ENCODE measurements around the gene DROSHA.
"Not testable (repeated sequence)": the region's sequence is repeated elsewhere in the genome, so short reads cannot be mapped to it uniquely, and the experiment has no call there.

The DROSHA gene

DNA sequence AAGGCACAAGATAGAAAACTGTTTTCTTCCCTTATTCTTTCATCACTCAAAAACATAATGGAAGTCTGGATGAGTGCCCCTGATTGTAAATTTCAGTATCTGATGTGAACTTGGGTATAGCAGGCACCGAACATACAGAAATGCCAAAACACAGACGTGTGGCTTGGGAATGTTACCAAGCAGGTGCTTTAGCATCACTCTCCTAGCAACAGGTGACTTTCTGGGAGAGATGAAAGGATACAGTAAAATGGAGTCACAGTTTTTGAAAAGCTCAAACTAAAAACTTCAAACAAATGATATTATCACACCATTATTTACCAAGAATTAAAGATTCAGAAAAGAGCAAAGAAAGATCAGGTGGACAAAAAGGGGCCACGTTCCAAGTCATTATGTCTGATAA lies 130.2 kb downstream of the DROSHA start:
- Histone ChIP-seq H3K9me3 (ENCODE audit: control insufficient read depth in 2 of 2, low read length in 2 of 2) (no peaks in the 10 kb centered on the region), H3K36me3 (ENCODE audit: control insufficient read depth in 2 of 2, insufficient read depth in 2 of 2, low read length in 2 of 2) (peaks cover 19 to 20% of the 10 kb centered on the region in 2 donors), H3K4me1 (ENCODE audit: control insufficient read depth, insufficient read depth, low read length) (no peaks in the 10 kb centered on the region), H3K27me3 (ENCODE audit: control insufficient read depth in 1 of 2, insufficient read depth in 2 of 2, low read length in 2 of 2) (no peaks in the 10 kb centered on the region), H3K27ac (ENCODE audit: low read length) (no peak overlapping the region), H3K4me3 (ENCODE audit: low read length in 2 of 2) (no peak overlapping the region), H3K9ac (ENCODE audit: low read length in 2 of 2) (no peak overlapping the region)

- no peaks in the 10 kb centered on the region for H3K4me1 ChIP-seq (ENCODE audit: control insufficient read depth, insufficient read depth, low read length)
- H3K9me3 ChIP-seq (ENCODE audit: control insufficient read depth in 2 of 2, low read length in 2 of 2): no peaks in the 10 kb centered on the region
- peaks cover 7 to 10% of the 10 kb centered on the region in 2 donors for H3K36me3 ChIP-seq (ENCODE audit: control insufficient read depth in 2 of 2, insufficient read depth in 2 of 2, low read length in 2 of 2)
- H3K27ac ChIP-seq (ENCODE audit: low read length): no peak overlapping the region
- H3K4me3 ChIP-seq (ENCODE audit: low read length in 2 of 2): no peak overlapping the region
- H3K27me3 ChIP-seq (ENCODE audit: control insufficient read depth in 1 of 2, insufficient read depth in 2 of 2, low read length in 2 of 2): no peaks in the 10 kb centered on the region
- H3K9ac ChIP-seq (ENCODE audit: low read length in 2 of 2): no peak overlapping the region
Observed at GRCh38 chr5:31397926-31398557, 133.9 kb downstream of the DROSHA start.

DNA sequence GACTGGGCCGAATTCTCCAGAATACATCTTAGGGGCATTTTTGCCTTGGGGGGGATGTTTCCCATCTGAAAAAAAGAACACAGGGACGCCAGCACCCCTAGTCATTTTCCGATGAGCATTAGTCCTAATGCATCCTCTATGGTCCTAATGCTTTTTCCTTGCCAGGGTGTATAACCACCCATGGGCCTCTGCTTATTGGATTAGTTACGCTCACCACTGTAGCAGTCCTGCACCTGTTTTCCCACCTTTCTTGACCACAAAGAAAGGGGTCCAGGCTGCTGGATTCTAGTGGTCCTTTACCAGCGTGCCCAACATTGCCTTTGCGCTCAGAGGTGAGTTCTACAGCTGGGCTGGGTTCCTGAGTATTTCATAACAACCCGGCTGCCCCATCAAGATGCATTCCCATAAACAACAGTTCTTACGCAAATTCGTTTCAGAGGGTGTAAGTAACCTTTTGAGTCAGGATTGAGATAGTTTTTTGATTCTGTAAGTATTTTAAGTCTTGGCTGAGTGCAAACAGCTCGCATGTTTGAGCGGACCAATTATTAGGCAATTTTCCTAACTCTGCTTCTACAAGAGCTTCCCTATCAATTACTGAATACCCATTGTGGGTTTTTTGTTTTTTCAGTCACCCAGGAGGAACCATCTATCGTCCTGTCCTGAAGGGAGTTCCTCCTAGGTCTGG lies 135.1 kb downstream of the DROSHA start:
- H3K9me3 ChIP-seq (ENCODE audit: control insufficient read depth in 2 of 2, low read length in 2 of 2): no peaks in the 10 kb centered on the region
- H3K4me3 ChIP-seq (ENCODE audit: low read length in 2 of 2): no peak overlapping the region
- no peaks in the 10 kb centered on the region for H3K27me3 ChIP-seq (ENCODE audit: control insufficient read depth in 1 of 2, insufficient read depth in 2 of 2, low read length in 2 of 2)
- no peak overlapping the region for H3K27ac ChIP-seq (ENCODE audit: low read length)
- H3K36me3 ChIP-seq (ENCODE audit: control insufficient read depth in 2 of 2, insufficient read depth in 2 of 2, low read length in 2 of 2): peaks cover 2 to 7% of the 10 kb centered on the region in 2 donors
- H3K4me1 ChIP-seq (ENCODE audit: control insufficient read depth, insufficient read depth, low read length): no peaks in the 10 kb centered on the region
- H3K9ac ChIP-seq (ENCODE audit: low read length in 2 of 2): no peak overlapping the region

DNA sequence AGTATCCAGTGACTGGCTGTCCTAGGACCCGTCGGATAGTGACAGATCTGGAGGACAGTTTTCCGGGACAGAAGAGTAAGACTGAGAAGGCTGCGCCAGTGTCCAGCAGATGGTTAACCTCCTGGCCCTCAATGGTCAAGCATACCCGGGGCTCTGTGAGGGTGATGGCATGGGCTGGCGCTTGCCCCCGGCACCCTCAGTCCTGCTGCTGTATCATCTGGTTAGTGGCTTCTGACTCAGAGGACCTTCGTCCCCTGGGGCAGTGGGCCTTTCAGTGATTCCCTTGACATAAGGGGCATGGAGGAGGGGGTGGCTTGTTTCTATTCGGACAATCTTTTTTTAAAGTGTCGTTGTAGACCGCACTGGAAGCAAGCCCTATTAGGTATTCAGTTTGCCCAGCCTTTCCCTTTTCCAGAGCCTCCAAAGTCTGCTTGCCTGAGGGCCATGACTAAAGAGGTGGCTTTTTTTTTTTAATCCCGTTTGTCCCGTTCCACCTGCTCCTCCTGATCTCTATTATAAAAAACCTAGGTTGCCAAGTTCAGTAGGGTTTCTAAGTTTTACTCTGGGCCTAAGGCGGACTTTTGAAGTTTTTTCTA lies 136.3 kb downstream of the DROSHA start:
- H3K27me3 ChIP-seq (ENCODE audit: control insufficient read depth in 1 of 2, insufficient read depth in 2 of 2, low read length in 2 of 2); H3K36me3 ChIP-seq (ENCODE audit: control insufficient read depth in 2 of 2, insufficient read depth in 2 of 2, low read length in 2 of 2); H3K4me3 ChIP-seq (ENCODE audit: low read length in 2 of 2); H3K9ac ChIP-seq (ENCODE audit: low read length in 2 of 2); H3K4me1 ChIP-seq (ENCODE audit: control insufficient read depth, insufficient read depth, low read length); H3K9me3 ChIP-seq (ENCODE audit: control insufficient read depth in 2 of 2, low read length in 2 of 2); H3K27ac ChIP-seq (ENCODE audit: low read length): not testable (repeated sequence)

DNA sequence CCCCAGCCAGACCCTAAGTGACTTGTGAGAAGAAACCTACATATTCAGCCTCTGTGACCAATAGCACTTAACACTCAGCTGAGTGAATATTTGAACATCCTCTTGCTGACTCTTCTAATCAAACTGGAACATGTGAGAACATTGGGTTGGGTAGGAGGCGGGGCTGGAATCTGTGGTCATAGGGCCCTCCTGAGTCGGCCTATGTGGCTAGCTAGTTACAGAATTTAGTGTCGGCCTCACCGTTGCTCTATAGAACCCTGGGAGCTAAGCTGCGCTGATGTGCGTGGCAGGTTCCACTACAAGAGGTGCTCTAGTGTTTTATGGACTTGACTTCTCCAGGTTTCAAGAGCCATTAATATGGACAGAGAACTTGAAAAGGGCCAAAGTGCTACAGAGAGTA lies 138.8 kb downstream of the DROSHA start:
- Histone ChIP-seq H3K9me3 (ENCODE audit: control insufficient read depth in 2 of 2, low read length in 2 of 2) (peaks cover 2 to 7% of the 10 kb centered on the region in 2 donors), H3K4me1 (ENCODE audit: control insufficient read depth, insufficient read depth, low read length) (no peaks in the 10 kb centered on the region), H3K4me3 (ENCODE audit: low read length in 2 of 2) (no peak overlapping the region), H3K27ac (ENCODE audit: low read length) (no peak overlapping the region), H3K36me3 (ENCODE audit: control insufficient read depth in 2 of 2, insufficient read depth in 2 of 2, low read length in 2 of 2) (no peaks in the 10 kb centered on the region), H3K9ac (ENCODE audit: low read length in 2 of 2) (no peak overlapping the region), H3K27me3 (ENCODE audit: control insufficient read depth in 1 of 2, insufficient read depth in 2 of 2, low read length in 2 of 2) (no peaks in the 10 kb centered on the region)

- Histone ChIP-seq H3K9me3 (ENCODE audit: control insufficient read depth in 2 of 2, low read length in 2 of 2) (peaks cover 2 to 7% of the 10 kb centered on the region in 2 donors), H3K27me3 (ENCODE audit: control insufficient read depth in 1 of 2, insufficient read depth in 2 of 2, low read length in 2 of 2) (no peaks in the 10 kb centered on the region), H3K4me1 (ENCODE audit: control insufficient read depth, insufficient read depth, low read length) (no peaks in the 10 kb centered on the region), H3K27ac (ENCODE audit: low read length) (no peak overlapping the region), H3K36me3 (ENCODE audit: control insufficient read depth in 2 of 2, insufficient read depth in 2 of 2, low read length in 2 of 2) (no peaks in the 10 kb centered on the region), H3K9ac (ENCODE audit: low read length in 2 of 2) (no peak overlapping the region), H3K4me3 (ENCODE audit: low read length in 2 of 2) (no peak overlapping the region)
Observed at GRCh38 chr5:31392061-31392460, 139.8 kb downstream of the DROSHA start.

GRCh38 chr5:31390256-31390655 lies 141.6 kb downstream of the DROSHA start:
- no peaks in the 10 kb centered on the region for H3K4me1 ChIP-seq (ENCODE audit: control insufficient read depth, insufficient read depth, low read length)
- H3K27me3 ChIP-seq (ENCODE audit: control insufficient read depth in 1 of 2, insufficient read depth in 2 of 2, low read length in 2 of 2): no peaks in the 10 kb centered on the region
- H3K9me3 ChIP-seq (ENCODE audit: control insufficient read depth in 2 of 2, low read length in 2 of 2): peaks cover 2 to 7% of the 10 kb centered on the region in 2 donors
- H3K36me3 ChIP-seq (ENCODE audit: control insufficient read depth in 2 of 2, insufficient read depth in 2 of 2, low read length in 2 of 2): no peaks in the 10 kb centered on the region
- H3K27ac ChIP-seq (ENCODE audit: low read length): no peak overlapping the region
- H3K4me3 ChIP-seq (ENCODE audit: low read length in 2 of 2): no peak overlapping the region
- no peak overlapping the region for H3K9ac ChIP-seq (ENCODE audit: low read length in 2 of 2)

GRCh38 chr5:31385774-31386537 lies 145.9 kb downstream of the DROSHA start:
- no peaks in the 10 kb centered on the region for H3K4me1 ChIP-seq (ENCODE audit: control insufficient read depth, insufficient read depth, low read length)
- H3K27me3 ChIP-seq (ENCODE audit: control insufficient read depth in 1 of 2, insufficient read depth in 2 of 2, low read length in 2 of 2): peaks cover 0 to 2% of the 10 kb centered on the region in 2 donors
- H3K9ac ChIP-seq (ENCODE audit: low read length in 2 of 2): no peak overlapping the region
- peaks cover 2 to 7% of the 10 kb centered on the region in 2 donors for H3K9me3 ChIP-seq (ENCODE audit: control insufficient read depth in 2 of 2, low read length in 2 of 2)
- no peak overlapping the region for H3K4me3 ChIP-seq (ENCODE audit: low read length in 2 of 2)
- H3K36me3 ChIP-seq (ENCODE audit: control insufficient read depth in 2 of 2, insufficient read depth in 2 of 2, low read length in 2 of 2): no peaks in the 10 kb centered on the region
- no peak overlapping the region for H3K27ac ChIP-seq (ENCODE audit: low read length)

GRCh38 chr5:31383734-31384133 lies 148.2 kb downstream of the DROSHA start:
- no peak overlapping the region for H3K4me3 ChIP-seq (ENCODE audit: low read length in 2 of 2)
- no peaks in the 10 kb centered on the region for H3K4me1 ChIP-seq (ENCODE audit: control insufficient read depth, insufficient read depth, low read length)
- H3K27me3 ChIP-seq (ENCODE audit: control insufficient read depth in 1 of 2, insufficient read depth in 2 of 2, low read length in 2 of 2): peaks cover 0 to 2% of the 10 kb centered on the region in 2 donors
- no peak overlapping the region for H3K9ac ChIP-seq (ENCODE audit: low read length in 2 of 2)
- peaks cover 0 to 6% of the 10 kb centered on the region in 2 donors for H3K9me3 ChIP-seq (ENCODE audit: control insufficient read depth in 2 of 2, low read length in 2 of 2)
- H3K27ac ChIP-seq (ENCODE audit: low read length): no peak overlapping the region
- no peaks in the 10 kb centered on the region for H3K36me3 ChIP-seq (ENCODE audit: control insufficient read depth in 2 of 2, insufficient read depth in 2 of 2, low read length in 2 of 2)

DNA sequence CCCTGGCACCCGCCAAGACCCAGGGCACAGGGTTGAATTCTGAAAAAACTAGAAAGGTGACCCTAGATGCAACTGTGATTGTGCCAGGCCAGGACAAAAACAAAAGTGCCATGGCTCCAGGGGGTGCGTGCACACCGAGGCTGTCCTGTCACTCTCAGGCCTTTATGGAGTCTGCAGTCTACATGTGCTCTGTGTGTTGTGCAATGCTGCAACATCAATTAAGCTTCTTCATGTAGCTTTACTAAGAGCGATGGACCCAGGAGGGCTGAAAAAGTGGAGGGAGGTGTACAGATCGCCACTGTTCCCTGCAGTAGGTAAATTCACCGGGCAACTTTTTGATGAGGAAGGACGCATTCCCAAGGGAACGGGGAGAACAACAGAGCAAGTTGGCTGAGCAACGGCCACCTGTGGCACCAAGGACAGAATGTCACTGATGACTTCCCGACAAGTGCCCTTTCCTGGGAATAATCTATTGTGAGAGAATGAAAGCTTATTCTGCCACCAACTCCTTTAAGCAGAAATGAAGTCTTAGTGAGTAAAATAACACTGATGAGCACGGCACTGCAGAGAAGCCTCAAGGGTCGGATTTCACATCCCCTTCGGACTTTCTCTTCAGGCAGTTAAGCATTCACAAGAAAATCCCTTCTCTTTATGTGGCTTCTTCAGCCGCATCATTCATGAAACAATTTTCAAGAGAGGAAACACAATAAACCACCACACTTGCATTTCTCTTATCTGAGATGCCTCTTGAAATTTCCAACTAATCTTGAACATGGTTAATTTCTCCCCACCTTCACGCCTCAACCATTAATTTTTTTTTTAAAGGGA lies 149.6 kb downstream of the DROSHA start:
- no peaks in the 10 kb centered on the region for H3K36me3 ChIP-seq (ENCODE audit: control insufficient read depth in 2 of 2, insufficient read depth in 2 of 2, low read length in 2 of 2)

More for the DNA sequence above, 149.6 kb downstream of the DROSHA start:
- Histone ChIP-seq H3K9me3 (ENCODE audit: control insufficient read depth in 2 of 2, low read length in 2 of 2) (no peaks in the 10 kb centered on the region), H3K4me3 (ENCODE audit: low read length in 2 of 2) (no peak overlapping the region), H3K4me1 (ENCODE audit: control insufficient read depth, insufficient read depth, low read length) (no peaks in the 10 kb centered on the region), H3K27ac (ENCODE audit: low read length) (no peak overlapping the region), H3K9ac (ENCODE audit: low read length in 2 of 2) (no peak overlapping the region), H3K27me3 (ENCODE audit: control insufficient read depth in 1 of 2, insufficient read depth in 2 of 2, low read length in 2 of 2) (peaks cover 0 to 2% of the 10 kb centered on the region in 2 donors)

Data from stomach smooth muscle (tissue), 2 donors.